A673 (cell line): ENCODE results near the gene SLC16A5.

Experiments used
- CTCF ChIP-seq: fragments of 300-800, 200-600 bp; sonication (generic); conservative IDR thresholded peaks from 2 replicates; pipeline ENCODE4 v1.5.1; 2017; ENCODE audit warnings: low read depth, mild to moderate bottlenecking, antibody characterized with exemption, low read length, moderate library complexity, mixed read lengths
- EZH2 ChIP-seq: fragments of 200-600 bp; sonication (generic); IDR thresholded peaks from 2 replicates; pipeline ENCODE4 v1.6.1; 2017; ENCODE audit warnings: borderline replicate concordance, low read depth, mild to moderate bottlenecking, mixed read lengths, antibody characterized with exemption, low read length; ENCODE audit not compliant: poor library complexity, severe bottlenecking

- no peak for TF ChIP-seq CTCF
- TF ChIP-seq EZH2 = no peak
Measured at GRCh38 chr17:75152922-75153779, 65.4 kb downstream of the SLC16A5 start.
